HG03342 (cell line): ENCODE measurements around the gene FNBP1.

Experiments
- ATAC-seq: cut with Tn5 transposase; IDR thresholded peaks from one replicate; pipeline ENCODE4 v1.9.1; 2021; ENCODE audit warnings: mild to moderate bottlenecking, moderate library complexity; ENCODE audit not compliant: unreplicated experiment

The FNBP1 gene

DNA sequence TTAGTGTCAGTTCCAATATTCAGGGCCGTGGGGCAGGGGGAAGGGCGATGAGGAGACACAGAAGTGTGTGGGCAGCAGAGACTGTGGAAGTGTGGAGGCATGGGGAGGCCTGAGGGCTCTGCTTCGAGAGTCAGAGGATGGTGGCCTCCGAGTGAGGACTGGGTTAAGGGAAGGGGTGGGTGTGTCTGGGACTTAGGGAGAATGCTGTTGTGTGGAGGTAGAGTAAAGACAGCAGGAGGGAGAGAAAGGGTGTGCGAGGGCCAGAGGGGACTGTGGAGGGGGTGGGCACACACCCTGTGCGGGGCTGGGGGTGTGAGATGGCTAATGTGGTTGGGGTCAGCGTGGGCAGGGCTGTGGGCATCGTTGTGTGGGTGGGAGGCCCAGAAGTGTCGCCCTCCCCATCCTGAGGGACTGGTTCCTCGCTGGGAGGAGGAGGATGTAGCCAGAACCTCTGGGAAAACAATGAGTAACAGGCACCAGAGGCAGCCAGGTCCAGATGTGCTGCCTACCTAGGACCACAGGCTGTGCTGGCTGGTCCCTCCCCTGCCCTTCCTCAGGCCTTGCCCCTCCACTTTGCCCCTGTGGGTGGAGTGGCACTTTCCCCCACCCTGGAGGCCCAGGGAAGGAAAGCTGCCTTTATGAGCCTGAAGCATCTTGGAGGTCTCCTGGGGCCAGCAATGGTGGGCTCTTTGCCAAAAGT, 203.5 kb downstream of the FNBP1 start:
- no peak for ATAC-seq

DNA sequence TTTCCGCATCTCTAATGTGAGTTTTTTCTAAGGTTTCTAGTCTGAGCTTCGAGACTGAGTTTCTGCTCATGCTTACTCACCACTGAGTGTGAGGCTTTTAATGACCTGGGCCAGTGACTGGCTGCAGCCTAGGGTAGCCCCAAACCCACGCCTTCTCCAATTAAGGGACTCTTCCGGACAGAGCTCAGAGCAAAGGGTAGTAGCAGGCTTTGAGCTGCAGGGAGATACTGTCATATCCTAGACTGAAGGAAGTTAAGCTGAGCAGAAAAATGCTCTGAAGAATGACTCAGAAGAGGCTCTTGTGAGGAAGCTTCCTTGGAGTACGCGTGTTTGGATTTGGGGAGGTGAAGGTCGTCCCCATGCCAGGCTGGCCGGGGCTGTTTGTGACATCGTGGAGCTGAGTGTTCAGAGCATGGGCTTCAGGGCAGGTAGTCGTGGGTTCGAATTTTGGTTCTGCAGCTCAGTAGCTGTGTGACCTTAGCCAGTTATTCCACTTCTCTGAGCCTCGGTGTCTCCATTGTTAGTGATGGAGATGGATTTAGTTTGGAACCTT, 204.2 kb downstream of the FNBP1 start:
- no peak for ATAC-seq
